ENCODE data around the gene ZNF367. TPM values are rescaled to one million over a fixed set of nuclear protein-coding genes. Genes with fewer than 3 reads are reported as not detected.

Gene ZNF367
- total and polyA plus RNA-seq, 4 donors, result 0.36 to 18.1 (median 2.0) TPM

DNA sequence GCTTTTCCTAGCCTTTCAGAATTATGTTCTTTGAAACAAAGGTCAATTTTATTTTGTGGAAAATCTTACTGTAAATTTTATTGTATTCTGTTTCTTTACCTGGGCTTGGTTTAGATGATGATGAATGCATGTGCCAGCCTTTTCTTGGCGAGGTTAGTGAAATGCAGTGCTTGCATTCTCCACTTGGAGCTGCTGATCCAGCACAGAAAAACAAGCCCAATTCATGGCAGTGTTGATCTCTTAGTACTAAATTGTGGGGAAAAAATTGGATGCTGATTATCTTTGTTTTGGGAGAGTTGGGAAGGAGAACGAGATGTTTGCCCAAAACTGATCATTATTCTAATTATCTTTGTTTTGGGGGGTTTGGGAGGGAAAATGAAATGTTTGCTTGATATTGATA lies 35.5 kb upstream of the ZNF367 start:
- TF ChIP-seq, protein P1, sequence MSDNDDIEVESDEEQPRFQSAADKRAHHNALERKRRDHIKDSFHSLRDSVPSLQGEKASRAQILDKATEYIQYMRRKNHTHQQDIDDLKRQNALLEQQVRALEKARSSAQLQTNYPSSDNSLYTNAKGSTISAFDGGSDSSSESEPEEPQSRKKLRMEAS (IDR thresholded peaks at IDR 0.05), result no peak
- TF ChIP-seq FOXA1 (IDR thresholded peaks at IDR 0.05) (no peak), FOXA2 (IDR thresholded peaks at IDR 0.05) (no peak), RAD21 (IDR thresholded peaks at IDR 0.05) (peak; percentile 84 to 86), SP1 (IDR thresholded peaks at IDR 0.05) (no peak), YY1 (IDR thresholded peaks at IDR 0.05) (no peak), JUND (IDR thresholded peaks at IDR 0.05) (no peak)
- TF ChIP-seq, protein P2, sequence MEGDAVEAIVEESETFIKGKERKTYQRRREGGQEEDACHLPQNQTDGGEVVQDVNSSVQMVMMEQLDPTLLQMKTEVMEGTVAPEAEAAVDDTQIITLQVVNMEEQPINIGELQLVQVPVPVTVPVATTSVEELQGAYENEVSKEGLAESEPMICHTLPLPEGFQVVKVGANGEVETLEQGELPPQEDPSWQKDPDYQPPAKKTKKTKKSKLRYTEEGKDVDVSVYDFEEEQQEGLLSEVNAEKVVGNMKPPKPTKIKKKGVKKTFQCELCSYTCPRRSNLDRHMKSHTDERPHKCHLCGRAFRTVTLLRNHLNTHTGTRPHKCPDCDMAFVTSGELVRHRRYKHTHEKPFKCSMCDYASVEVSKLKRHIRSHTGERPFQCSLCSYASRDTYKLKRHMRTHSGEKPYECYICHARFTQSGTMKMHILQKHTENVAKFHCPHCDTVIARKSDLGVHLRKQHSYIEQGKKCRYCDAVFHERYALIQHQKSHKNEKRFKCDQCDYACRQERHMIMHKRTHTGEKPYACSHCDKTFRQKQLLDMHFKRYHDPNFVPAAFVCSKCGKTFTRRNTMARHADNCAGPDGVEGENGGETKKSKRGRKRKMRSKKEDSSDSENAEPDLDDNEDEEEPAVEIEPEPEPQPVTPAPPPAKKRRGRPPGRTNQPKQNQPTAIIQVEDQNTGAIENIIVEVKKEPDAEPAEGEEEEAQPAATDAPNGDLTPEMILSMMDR (IDR thresholded peaks at IDR 0.05; ENCODE audit: low read depth, low read length, missing input control), result peak; percentile 70
- no peaks in the 10 kb centered on the region for H3K9me3 ChIP-seq (ENCODE audit: control insufficient read depth in 4 of 4, low read length in 3 of 4)
- no peak for DNase-seq (ENCODE audit: low spot score)
- H3K9ac ChIP-seq (ENCODE audit: low read depth in 1 of 2, low read length in 2 of 2), result no peak overlapping the region
- no peak overlapping the region for H3K27ac ChIP-seq (ENCODE audit: low read depth in 1 of 2, low read length in 2 of 2)
- no peaks in the 10 kb centered on the region for H3K36me3 ChIP-seq (ENCODE audit: control insufficient read depth in 4 of 4, insufficient read depth in 3 of 4, low read depth in 1 of 4, low read length in 3 of 4)
- H3K27me3 ChIP-seq (ENCODE audit: control insufficient read depth in 4 of 4, insufficient read depth in 4 of 4, low read length in 3 of 4), result no peaks in the 10 kb centered on the region
- no peak overlapping the region for H3K4me3 ChIP-seq (ENCODE audit: low read depth in 1 of 3, low read length in 3 of 3)
- peaks cover 0 to 18% (median 9%) of the 10 kb centered on the region in 4 donors for H3K4me1 ChIP-seq (ENCODE audit: control insufficient read depth in 4 of 4, insufficient read depth in 4 of 4, low read length in 3 of 4)
- WGBS, result 28% methylated on average over 2 of the region's 2 CpGs

DNA sequence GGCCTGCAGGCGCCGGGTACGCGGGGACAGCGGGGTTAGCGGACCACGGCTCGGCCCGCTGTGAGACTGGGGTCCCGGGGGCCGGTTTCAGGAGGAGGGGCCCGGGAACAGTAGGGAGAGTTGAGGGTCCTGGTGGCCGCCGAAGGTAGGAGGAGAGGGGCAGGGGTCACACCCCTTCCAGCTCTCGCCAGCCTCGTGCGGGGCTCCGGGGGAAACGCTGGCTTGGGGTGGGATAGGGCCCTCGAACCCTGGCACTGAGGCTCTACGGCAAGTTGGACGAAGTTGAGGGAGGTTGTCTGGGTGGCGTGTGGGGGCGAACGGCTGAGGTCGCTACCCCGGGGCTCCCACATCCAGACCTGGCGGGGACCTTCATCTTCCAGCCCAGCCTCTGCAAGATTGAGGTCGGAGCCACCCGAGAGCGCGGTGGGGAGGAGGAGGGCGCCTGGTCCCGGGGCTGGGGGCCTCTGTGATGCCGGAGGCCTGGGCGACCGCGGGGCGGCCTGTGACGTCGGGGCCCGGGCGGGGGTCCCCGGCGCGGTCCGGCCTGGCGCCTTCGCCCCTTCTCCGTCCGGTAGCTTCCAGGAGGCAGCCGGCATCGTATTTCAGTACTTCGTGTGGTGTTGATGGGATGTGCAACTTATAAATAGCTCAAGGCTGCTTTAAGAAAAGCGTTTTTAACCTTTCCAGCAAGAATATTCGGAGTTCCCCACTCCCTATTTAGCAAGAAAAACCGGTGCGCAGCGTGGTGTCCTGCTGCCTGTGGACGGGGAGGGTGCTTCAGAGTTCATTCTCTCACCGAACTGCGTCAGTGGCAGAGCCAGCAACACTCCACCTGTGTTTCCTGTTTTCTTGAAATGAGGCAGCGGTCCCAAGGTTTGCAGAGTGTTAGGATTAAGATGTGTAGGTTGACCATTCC lies 32.7 kb upstream of the ZNF367 start:
- Histone ChIP-seq H3K36me3 (ENCODE audit: control insufficient read depth in 4 of 4, insufficient read depth in 3 of 4, low read depth in 1 of 4, low read length in 3 of 4) (no peaks in the 10 kb centered on the region), H3K4me1 (ENCODE audit: control insufficient read depth in 4 of 4, insufficient read depth in 4 of 4, low read length in 3 of 4) (peaks cover 0 to 18% (median 9%) of the 10 kb centered on the region in 4 donors), H3K9me3 (ENCODE audit: control insufficient read depth in 4 of 4, low read length in 3 of 4) (no peaks in the 10 kb centered on the region), H3K4me3 (ENCODE audit: low read depth in 1 of 3, low read length in 3 of 3) (peak overlapping the region; percentile 72 to 90 (median 82)), H3K9ac (ENCODE audit: low read depth in 1 of 2, low read length in 2 of 2) (peak overlapping the region; percentile 1 to 74), H3K27ac (ENCODE audit: low read depth in 1 of 2, low read length in 2 of 2) (no peak overlapping the region), H3K27me3 (ENCODE audit: control insufficient read depth in 4 of 4, insufficient read depth in 4 of 4, low read length in 3 of 4) (no peaks in the 10 kb centered on the region)
- 5% methylated on average over 63 of the region's 63 CpGs for WGBS
- TF ChIP-seq, protein P3, sequence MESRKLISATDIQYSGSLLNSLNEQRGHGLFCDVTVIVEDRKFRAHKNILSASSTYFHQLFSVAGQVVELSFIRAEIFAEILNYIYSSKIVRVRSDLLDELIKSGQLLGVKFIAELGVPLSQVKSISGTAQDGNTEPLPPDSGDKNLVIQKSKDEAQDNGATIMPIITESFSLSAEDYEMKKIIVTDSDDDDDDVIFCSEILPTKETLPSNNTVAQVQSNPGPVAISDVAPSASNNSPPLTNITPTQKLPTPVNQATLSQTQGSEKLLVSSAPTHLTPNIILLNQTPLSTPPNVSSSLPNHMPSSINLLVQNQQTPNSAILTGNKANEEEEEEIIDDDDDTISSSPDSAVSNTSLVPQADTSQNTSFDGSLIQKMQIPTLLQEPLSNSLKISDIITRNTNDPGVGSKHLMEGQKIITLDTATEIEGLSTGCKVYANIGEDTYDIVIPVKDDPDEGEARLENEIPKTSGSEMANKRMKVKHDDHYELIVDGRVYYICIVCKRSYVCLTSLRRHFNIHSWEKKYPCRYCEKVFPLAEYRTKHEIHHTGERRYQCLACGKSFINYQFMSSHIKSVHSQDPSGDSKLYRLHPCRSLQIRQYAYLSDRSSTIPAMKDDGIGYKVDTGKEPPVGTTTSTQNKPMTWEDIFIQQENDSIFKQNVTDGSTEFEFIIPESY (IDR thresholded peaks at IDR 0.05), result no peak
- TF ChIP-seq FOXA1 (IDR thresholded peaks at IDR 0.05), result no peak
- TF ChIP-seq, protein P1 (IDR thresholded peaks at IDR 0.05), result no peak
- TF ChIP-seq RXRA (IDR thresholded peaks at IDR 0.05), result no peak
- TF ChIP-seq SP1 (IDR thresholded peaks at IDR 0.05), result no peak
- TF ChIP-seq HNF4G (IDR thresholded peaks at IDR 0.05), result no peak
- no peak for TF ChIP-seq RAD21 (IDR thresholded peaks at IDR 0.05)
- TF ChIP-seq, protein P4, sequence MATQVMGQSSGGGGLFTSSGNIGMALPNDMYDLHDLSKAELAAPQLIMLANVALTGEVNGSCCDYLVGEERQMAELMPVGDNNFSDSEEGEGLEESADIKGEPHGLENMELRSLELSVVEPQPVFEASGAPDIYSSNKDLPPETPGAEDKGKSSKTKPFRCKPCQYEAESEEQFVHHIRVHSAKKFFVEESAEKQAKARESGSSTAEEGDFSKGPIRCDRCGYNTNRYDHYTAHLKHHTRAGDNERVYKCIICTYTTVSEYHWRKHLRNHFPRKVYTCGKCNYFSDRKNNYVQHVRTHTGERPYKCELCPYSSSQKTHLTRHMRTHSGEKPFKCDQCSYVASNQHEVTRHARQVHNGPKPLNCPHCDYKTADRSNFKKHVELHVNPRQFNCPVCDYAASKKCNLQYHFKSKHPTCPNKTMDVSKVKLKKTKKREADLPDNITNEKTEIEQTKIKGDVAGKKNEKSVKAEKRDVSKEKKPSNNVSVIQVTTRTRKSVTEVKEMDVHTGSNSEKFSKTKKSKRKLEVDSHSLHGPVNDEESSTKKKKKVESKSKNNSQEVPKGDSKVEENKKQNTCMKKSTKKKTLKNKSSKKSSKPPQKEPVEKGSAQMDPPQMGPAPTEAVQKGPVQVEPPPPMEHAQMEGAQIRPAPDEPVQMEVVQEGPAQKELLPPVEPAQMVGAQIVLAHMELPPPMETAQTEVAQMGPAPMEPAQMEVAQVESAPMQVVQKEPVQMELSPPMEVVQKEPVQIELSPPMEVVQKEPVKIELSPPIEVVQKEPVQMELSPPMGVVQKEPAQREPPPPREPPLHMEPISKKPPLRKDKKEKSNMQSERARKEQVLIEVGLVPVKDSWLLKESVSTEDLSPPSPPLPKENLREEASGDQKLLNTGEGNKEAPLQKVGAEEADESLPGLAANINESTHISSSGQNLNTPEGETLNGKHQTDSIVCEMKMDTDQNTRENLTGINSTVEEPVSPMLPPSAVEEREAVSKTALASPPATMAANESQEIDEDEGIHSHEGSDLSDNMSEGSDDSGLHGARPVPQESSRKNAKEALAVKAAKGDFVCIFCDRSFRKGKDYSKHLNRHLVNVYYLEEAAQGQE (IDR thresholded peaks at IDR 0.05), result no peak
- TF ChIP-seq, protein P2 (IDR thresholded peaks at IDR 0.05; ENCODE audit: low read depth, low read length, missing input control), result no peak
- no peak for TF ChIP-seq YY1 (IDR thresholded peaks at IDR 0.05)
- no peak for TF ChIP-seq JUND (IDR thresholded peaks at IDR 0.05)
- no peak for TF ChIP-seq FOXA2 (IDR thresholded peaks at IDR 0.05)
- no peak for TF ChIP-seq HNF4A (conservative IDR thresholded peaks at IDR 0.05)
- no peak for DNase-seq (ENCODE audit: low spot score)
